H9 (cell line): ENCODE data around the gene CPT1A. TPM values are rescaled to one million over a fixed set of nuclear protein-coding genes. Genes with fewer than 3 reads are reported as not detected.

ENCODE experiments used
- DNase-seq: peaks from one replicate; pipeline ENCODE4 v3.0.0-alpha.2; 2017
- H2AFZ ChIP-seq: one replicate; pipeline ENCODE4 v1.6.1; 2013; ENCODE audit warnings: mild to moderate bottlenecking, low read length, control low read depth, moderate library complexity
- H2AK5ac ChIP-seq: 2 replicates; pipeline ENCODE4 v1.6.1; 2013; ENCODE audit warnings: low read length, control low read depth, mixed read lengths; ENCODE audit not compliant: insufficient read length
- H2BK120ac ChIP-seq: one replicate; pipeline ENCODE4 v1.6.1; 2013; ENCODE audit warnings: low read depth, mild to moderate bottlenecking, low read length, control low read depth, inconsistent platforms; ENCODE audit not compliant: poor library complexity, severe bottlenecking
- H2BK12ac ChIP-seq: 2 replicates; pipeline ENCODE4 v1.6.1; 2013; ENCODE audit warnings: low read length, control low read depth, mixed read lengths, low read depth; ENCODE audit not compliant: insufficient read length
- H2BK15ac ChIP-seq: 2 replicates; pipeline ENCODE4 v1.6.1; 2013; ENCODE audit warnings: low read depth, low read length, control low read depth
- H2BK20ac ChIP-seq: one replicate; pipeline ENCODE4 v1.6.1; 2013; ENCODE audit warnings: low read depth, mild to moderate bottlenecking, low read length, control low read depth, inconsistent platforms; ENCODE audit not compliant: poor library complexity, severe bottlenecking
- H2BK5ac ChIP-seq: 2 replicates; pipeline ENCODE4 v1.6.1; 2013; ENCODE audit warnings: low read length, control low read depth, mixed read lengths; ENCODE audit not compliant: insufficient read length
- H3K14ac ChIP-seq: 2 replicates; pipeline ENCODE4 v1.6.1; 2013; ENCODE audit warnings: low read length, control low read depth; ENCODE audit not compliant: insufficient read depth
- H3K18ac ChIP-seq: 2 replicates; pipeline ENCODE4 v1.6.1; 2013; ENCODE audit warnings: low read depth, mild to moderate bottlenecking, mixed read lengths, low read length, control low read depth; ENCODE audit not compliant: insufficient read length
- H3K23ac ChIP-seq: 2 replicates; pipeline ENCODE4 v1.6.1; 2013; ENCODE audit warnings: low read length, control low read depth, mixed read lengths, low read depth; ENCODE audit not compliant: insufficient read length
- H3K23me2 ChIP-seq: 2 replicates; pipeline ENCODE4 v1.6.1; 2013; ENCODE audit warnings: low read depth, mild to moderate bottlenecking, mixed read lengths, low read length, control low read depth; ENCODE audit not compliant: insufficient read length, poor library complexity, severe bottlenecking
- H3K27ac ChIP-seq: 2 replicates; pipeline ENCODE4 v1.5.1; 2013; ENCODE audit warnings: low read length, control low read depth, mixed read lengths, low read depth; ENCODE audit not compliant: insufficient read length
- H3K27me3 ChIP-seq: 2 replicates; pipeline ENCODE4 v1.6.1; 2013; ENCODE audit warnings: low read length, control low read depth, inconsistent platforms; ENCODE audit not compliant: insufficient read depth
- H3K4ac ChIP-seq: 2 replicates; pipeline ENCODE4 v1.6.1; 2013; ENCODE audit warnings: low read depth, mild to moderate bottlenecking, control low read depth, inconsistent platforms, low read length, moderate library complexity
- H3K4me1 ChIP-seq: 2 replicates; pipeline ENCODE4 v1.6.1; 2013; ENCODE audit warnings: low read length, control low read depth, inconsistent platforms; ENCODE audit not compliant: insufficient read depth
- H3K4me2 ChIP-seq: 2 replicates; pipeline ENCODE4 v1.6.1; 2013; ENCODE audit warnings: low read length, control low read depth, mixed read lengths; ENCODE audit not compliant: insufficient read length, insufficient read depth
- H3K56ac ChIP-seq: 2 replicates; pipeline ENCODE4 v1.6.1; 2013; ENCODE audit warnings: low read depth, mild to moderate bottlenecking, mixed read lengths, low read length, control low read depth; ENCODE audit not compliant: insufficient read length
- H3K79me1 ChIP-seq: 2 replicates; pipeline ENCODE4 v1.6.1; 2013; ENCODE audit warnings: low read depth, mild to moderate bottlenecking, moderate library complexity, low read length, control low read depth, inconsistent platforms; ENCODE audit not compliant: insufficient read depth, poor library complexity, severe bottlenecking
- H3K79me2 ChIP-seq: 2 replicates; pipeline ENCODE4 v1.6.1; 2013; ENCODE audit warnings: low read length, control low read depth, inconsistent platforms; ENCODE audit not compliant: insufficient read depth
- H3K9ac ChIP-seq: 2 replicates; pipeline ENCODE4 v1.6.1; 2013; ENCODE audit warnings: low read length, control low read depth, mixed read lengths; ENCODE audit not compliant: insufficient read length; ENCODE audit errors: extremely low read depth
- H3K9me3 ChIP-seq: one replicate; pipeline ENCODE4 v1.6.1; 2013; ENCODE audit warnings: low read depth, low read length, inconsistent platforms; ENCODE audit not compliant: control insufficient read depth
- H3T11ph ChIP-seq: one replicate; pipeline ENCODE4 v1.6.1; 2013; ENCODE audit warnings: mild to moderate bottlenecking, low read length, control low read depth, inconsistent platforms
- H4K20me1 ChIP-seq: one replicate; pipeline ENCODE4 v1.6.1; 2013; ENCODE audit not compliant: control insufficient read depth, insufficient read length, insufficient read depth
- H4K5ac ChIP-seq: 2 replicates; pipeline ENCODE4 v1.6.1; 2013; ENCODE audit warnings: low read depth, mild to moderate bottlenecking, mixed read lengths, low read length, control low read depth; ENCODE audit not compliant: insufficient read length
- H4K8ac ChIP-seq: replicated peaks from 2 replicates; pipeline ENCODE4 v1.6.1; 2013; ENCODE audit warnings: low read length, control low read depth, mixed read lengths, low read depth; ENCODE audit not compliant: insufficient read length
- H4K91ac ChIP-seq: 2 replicates; pipeline ENCODE4 v1.6.1; 2013; ENCODE audit warnings: low read depth, mild to moderate bottlenecking, moderate library complexity, mixed read lengths, low read length, control low read depth; ENCODE audit not compliant: insufficient read length
- H3K27ac Mint-ChIP-seq, 3 experiments: 2 replicates in 2 of 3; 3 replicates in 1 of 3; pipeline ENCODE4 v1.8.0; 2020 to 2021; ENCODE audit warnings: mixed read lengths in 3 of 3, mild to moderate bottlenecking in 1 of 3, moderate library complexity in 1 of 3
- H3K27me3 Mint-ChIP-seq: 2 replicates; pipeline ENCODE4 v1.8.0; 2021; ENCODE audit warnings: low read depth, mild to moderate bottlenecking, moderate library complexity, mixed read lengths
- H3K36me3 Mint-ChIP-seq, 3 experiments: 2 replicates in 2 of 3; 3 replicates in 1 of 3; pipeline ENCODE4 v1.8.0; 2020 to 2021; ENCODE audit warnings: low read depth in 3 of 3, mixed read lengths in 3 of 3; ENCODE audit not compliant: insufficient read depth in 1 of 3
- H3K4me1 Mint-ChIP-seq, 2 experiments: 2 replicates each; pipeline ENCODE4 v1.8.0; 2020; ENCODE audit warnings: mixed read lengths in 2 of 2
- H3K4me3 Mint-ChIP-seq, 2 experiments: 2 replicates in 1 of 2; 3 replicates in 1 of 2; pipeline ENCODE4 v1.8.0; 2020 to 2021; ENCODE audit warnings: mild to moderate bottlenecking in 2 of 2, mixed read lengths in 2 of 2, moderate library complexity in 1 of 2
- H3K9me3 Mint-ChIP-seq, 2 experiments: 2 replicates in 1 of 2; 3 replicates in 1 of 2; pipeline ENCODE4 v1.8.0; 2020; ENCODE audit warnings: mild to moderate bottlenecking in 2 of 2, mixed read lengths in 2 of 2, moderate library complexity in 1 of 2
- CTCF ChIP-seq: fragments of 200-600 bp; sonication (generic); conservative IDR thresholded peaks from 3 replicates; pipeline ENCODE4 v1.8.0; 2021; ENCODE audit warnings: antibody characterized with exemption, mild to moderate bottlenecking
- WGBS: extraction: QIAGEN DNeasy Blood & Tissue Kit; methylation state at CpG from one replicate; pipeline ENCODE4 v1.1.7; 2013; ENCODE audit warnings: missing lambda C conversion rate, low lambda C conversion rate, mixed read lengths; ENCODE audit not compliant: insufficient read length; ENCODE audit errors: extremely low coverage; 5-methylcytosine and 5-hydroxymethylcytosine counted together
- total RNA-seq: library from RNA; stranded (reverse); gene quantifications from 2 replicates; pipeline ENCODE4 v1.2.1, GENCODE V29; 2021

Gene CPT1A
- total RNA-seq, 1 experiment from 2014 or later: 7.5 TPM

GRCh38 chr11:68855205-68855981 is 13.7 kb upstream of the CPT1A start:
- no peak overlapping the region for H3K14ac ChIP-seq
- H3K79me2 ChIP-seq: no peaks in the 10 kb centered on the region
- no peak overlapping the region for H3K23ac ChIP-seq
- no peaks in the 10 kb centered on the region for H3K4me1 ChIP-seq
- H3K4ac ChIP-seq: no peak overlapping the region
- Mint-ChIP-seq H3K4me3 (peak overlapping the region; percentile 61 to 82), H3K9me3 (peaks cover 0 to 5% of the 10 kb centered on the region in 2 experiments; a peak in 1 of 5 replicates), H3K27me3 (peaks cover 52% of the 10 kb centered on the region), H3K27ac (no peak overlapping the region), H3K36me3 (no peaks in the 10 kb centered on the region), H3K4me1 (peaks cover 5% of the 10 kb centered on the region in 2 experiments; a peak in 2 of 4 replicates)
- H3K56ac ChIP-seq: no peak overlapping the region
- no peak overlapping the region for H4K5ac ChIP-seq
- H2AFZ ChIP-seq: no peak overlapping the region
- no peak overlapping the region for H3K27ac ChIP-seq
- H2BK120ac ChIP-seq: no peak overlapping the region
- no peak overlapping the region for H2BK5ac ChIP-seq
- no peak overlapping the region for H2BK12ac ChIP-seq
- no peak overlapping the region for H2BK15ac ChIP-seq
- no peak overlapping the region for H3K18ac ChIP-seq
- peaks cover 6% of the 10 kb centered on the region for H3K23me2 ChIP-seq
- no peak overlapping the region for H3K9ac ChIP-seq
- H2AK5ac ChIP-seq: no peak overlapping the region
- no CpG with 5 or more reads among the region's 62 CpGs for WGBS
- no peaks in the 10 kb centered on the region for H3K9me3 ChIP-seq
- no peaks in the 10 kb centered on the region for H3K79me1 ChIP-seq
- DNase-seq: peak; percentile 72
- no peak overlapping the region for H4K8ac ChIP-seq
- H3K27me3 ChIP-seq: peaks cover 6% of the 10 kb centered on the region; the same call in 1 of the 2 replicates
- H4K20me1 ChIP-seq: no peaks in the 10 kb centered on the region
- H3T11ph ChIP-seq: no peak overlapping the region
- no peak overlapping the region for H4K91ac ChIP-seq
- TF ChIP-seq CTCF: peak; percentile 33; the same call in 2 of the 3 replicates
- H3K4me2 ChIP-seq: peak overlapping the region; percentile 67
- H2BK20ac ChIP-seq: no peak overlapping the region
